HEK293T (cell line): ENCODE measurements around the gene GRM4.

Source experiments
- CTCF ChIA-PET: fragments of 350-600 bp; formaldehyde crosslinking; extraction: SDS; loops from one replicate; lab custom pipeline; 2021; ENCODE audit warnings: antibody characterized with exemption, inconsistent platforms; lab: Yijun Ruan, JAX
- POLR2A ChIA-PET: fragments of 350-600 bp; formaldehyde crosslinking; extraction: SDS; loops from one replicate; lab custom pipeline; 2020; ENCODE audit warnings: antibody characterized with exemption, inconsistent platforms; lab: Yijun Ruan, JAX
- DNase-seq: peaks from one replicate; pipeline ENCODE4 v3.0.0; 2012; ENCODE audit warnings: mixed read lengths; ENCODE audit errors: extremely low spot score
- ARNT ChIP-seq: fragments of 450-650 bp; IDR thresholded peaks from 2 replicates; pipeline ENCODE4 v1.6.1; 2017; ENCODE audit warnings: mild to moderate bottlenecking
- BHLHE40 ChIP-seq: fragments of 450-650 bp; IDR thresholded peaks from 2 replicates; pipeline ENCODE4 v1.6.1; 2016; ENCODE audit warnings: mild to moderate bottlenecking, moderate library complexity, borderline replicate concordance
- CTBP1 ChIP-seq: fragments of 450-650 bp; IDR thresholded peaks from 2 replicates; pipeline ENCODE4 v1.6.1; 2016; ENCODE audit warnings: borderline replicate concordance
- ELF4 ChIP-seq: fragments of 450-650 bp; IDR thresholded peaks from 2 replicates; pipeline ENCODE4 v1.6.1; 2017; ENCODE audit warnings: antibody characterized with exemption
- FOXA1 ChIP-seq: fragments of 450-650 bp; IDR thresholded peaks from 2 replicates; pipeline ENCODE4 v1.6.1; 2016; ENCODE audit warnings: mild to moderate bottlenecking
- FOXK2 ChIP-seq: fragments of 450-650 bp; IDR thresholded peaks from 2 replicates; pipeline ENCODE4 v1.6.1; 2016; ENCODE audit warnings: mild to moderate bottlenecking
- FOXM1 ChIP-seq: fragments of 450-650 bp; IDR thresholded peaks from 2 replicates; pipeline ENCODE4 v1.6.1; 2017; ENCODE audit warnings: mild to moderate bottlenecking, borderline replicate concordance
- HDGF ChIP-seq: fragments of 450-650 bp; IDR thresholded peaks from 2 replicates; pipeline ENCODE4 v1.6.1; 2017; ENCODE audit warnings: antibody characterized with exemption, borderline replicate concordance
- L3MBTL2 ChIP-seq: fragments of 450-650 bp; conservative IDR thresholded peaks from 2 replicates; pipeline ENCODE4 v1.6.1; 2016; ENCODE audit warnings: mild to moderate bottlenecking
- LEF1 ChIP-seq: fragments of 450-650 bp; IDR thresholded peaks from 2 replicates; pipeline ENCODE4 v1.6.1; 2017; ENCODE audit warnings: mild to moderate bottlenecking, borderline replicate concordance
- NFRKB ChIP-seq: fragments of 450-650 bp; IDR thresholded peaks from 2 replicates; pipeline ENCODE4 v1.6.1; 2016; ENCODE audit warnings: mild to moderate bottlenecking, moderate library complexity
- SP1 ChIP-seq: fragments of 450-650 bp; IDR thresholded peaks from 2 replicates; pipeline ENCODE4 v1.6.1; 2017
- SUZ12 ChIP-seq: fragments of 450-650 bp; IDR thresholded peaks from 2 replicates; pipeline ENCODE4 v1.6.1; 2016; ENCODE audit warnings: mild to moderate bottlenecking
- TARDBP ChIP-seq: fragments of 450-650 bp; IDR thresholded peaks from 2 replicates; pipeline ENCODE4 v1.6.1; 2016
- ZNF384 ChIP-seq: fragments of 450-650 bp; IDR thresholded peaks from 2 replicates; pipeline ENCODE4 v1.6.1; 2016
- TF ChIP-seq, protein P1 (sequence below): fragments of 450-650 bp; IDR thresholded peaks from 2 replicates; pipeline ENCODE4 v1.6.1; 2016

GRM4 gene

DNA sequence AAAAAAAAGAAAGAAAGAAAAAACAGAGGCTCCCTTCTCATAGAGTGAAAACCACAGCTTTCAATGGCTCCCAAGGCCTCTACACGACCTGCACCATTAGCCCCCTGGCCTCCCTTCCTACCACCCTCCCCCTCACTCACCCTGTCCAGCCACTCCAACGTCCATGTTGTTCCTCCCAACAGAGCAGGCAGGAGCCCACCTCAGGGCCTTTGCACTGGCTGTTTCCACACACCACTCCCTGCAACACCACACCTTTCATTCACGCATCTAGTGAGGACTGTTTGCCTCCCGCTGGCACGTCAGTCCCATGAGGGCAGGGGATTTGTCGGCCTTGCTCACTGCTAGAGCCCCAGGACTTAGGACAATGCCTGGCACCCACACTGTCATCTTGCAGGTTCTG is 39.5 kb downstream of the GRM4 start:
- TF ChIP-seq BHLHE40 (no peak), ARNT (no peak), SP1 (no peak), ZNF384 (no peak), HDGF (no peak), FOXM1 (no peak), NFRKB (no peak), FOXA1 (no peak), SUZ12 (no peak)
- TF ChIP-seq, protein P1, sequence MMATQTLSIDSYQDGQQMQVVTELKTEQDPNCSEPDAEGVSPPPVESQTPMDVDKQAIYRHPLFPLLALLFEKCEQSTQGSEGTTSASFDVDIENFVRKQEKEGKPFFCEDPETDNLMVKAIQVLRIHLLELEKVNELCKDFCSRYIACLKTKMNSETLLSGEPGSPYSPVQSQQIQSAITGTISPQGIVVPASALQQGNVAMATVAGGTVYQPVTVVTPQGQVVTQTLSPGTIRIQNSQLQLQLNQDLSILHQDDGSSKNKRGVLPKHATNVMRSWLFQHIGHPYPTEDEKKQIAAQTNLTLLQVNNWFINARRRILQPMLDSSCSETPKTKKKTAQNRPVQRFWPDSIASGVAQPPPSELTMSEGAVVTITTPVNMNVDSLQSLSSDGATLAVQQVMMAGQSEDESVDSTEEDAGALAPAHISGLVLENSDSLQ = no peak
- ChIA-PET CTCF (no interaction called here), POLR2A (no interaction called here)
- no peak for DNase-seq

DNA sequence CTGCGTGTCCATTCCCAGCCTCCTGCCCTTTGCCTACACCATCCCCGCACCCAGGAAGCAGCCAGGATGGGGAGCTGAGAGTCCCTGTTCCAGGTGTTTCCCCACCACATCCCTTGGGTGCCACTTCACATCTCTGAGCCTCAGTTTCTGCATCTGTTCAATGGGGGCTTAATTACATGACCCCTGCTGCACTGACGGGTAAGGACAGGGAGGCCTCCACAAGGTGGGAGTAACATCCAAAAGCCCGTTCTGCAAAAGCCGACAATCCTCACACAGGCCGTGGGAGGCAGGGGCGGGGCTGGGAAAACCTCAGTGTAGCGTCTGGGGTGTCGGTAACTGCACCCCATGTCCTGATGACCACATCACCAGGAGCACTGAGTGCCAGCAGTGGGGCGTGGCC is 41.3 kb downstream of the GRM4 start:
- POLR2A ChIA-PET = no interaction called here
- DNase-seq = no peak
- CTCF ChIA-PET = no interaction called here
- no peak for TF ChIP-seq ZNF384
- no peak for TF ChIP-seq LEF1
- no peak for TF ChIP-seq SUZ12
- TF ChIP-seq FOXA1 = no peak
- TF ChIP-seq BHLHE40 = no peak
- no peak for TF ChIP-seq L3MBTL2
- no peak for TF ChIP-seq TARDBP
- TF ChIP-seq FOXK2 = no peak
- no peak for TF ChIP-seq ELF4
- TF ChIP-seq CTBP1 = no peak

DNA sequence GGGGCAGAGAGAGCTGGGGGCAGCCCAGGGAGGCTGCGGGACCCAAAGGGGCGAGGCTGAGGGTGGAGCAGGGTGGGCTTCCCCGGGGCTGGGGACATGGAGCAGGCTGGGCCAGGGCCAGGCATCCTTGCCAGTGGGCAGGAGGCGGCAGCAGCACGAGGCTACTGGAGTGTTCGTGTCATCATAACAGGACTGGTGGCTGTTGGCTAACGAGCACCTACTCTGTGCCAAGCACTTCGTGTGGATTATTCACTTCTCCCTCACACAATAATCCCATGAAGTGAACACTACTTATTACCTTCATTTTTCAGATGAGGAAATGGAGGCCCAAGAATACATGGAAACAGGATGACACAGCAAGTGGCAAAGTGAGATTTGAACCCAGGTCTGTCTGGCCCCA is 41.7 kb downstream of the GRM4 start:
- CTCF ChIA-PET = no interaction called here
- POLR2A ChIA-PET = no interaction called here
- DNase-seq = no peak
- no peak for TF ChIP-seq L3MBTL2
- TF ChIP-seq SUZ12 = no peak
- TF ChIP-seq CTBP1 = no peak
- TF ChIP-seq FOXK2 = no peak
- no peak for TF ChIP-seq HDGF
- TF ChIP-seq ZNF384 = no peak
- TF ChIP-seq FOXA1 = no peak
- no peak for TF ChIP-seq LEF1
- no peak for TF ChIP-seq FOXM1

DNA sequence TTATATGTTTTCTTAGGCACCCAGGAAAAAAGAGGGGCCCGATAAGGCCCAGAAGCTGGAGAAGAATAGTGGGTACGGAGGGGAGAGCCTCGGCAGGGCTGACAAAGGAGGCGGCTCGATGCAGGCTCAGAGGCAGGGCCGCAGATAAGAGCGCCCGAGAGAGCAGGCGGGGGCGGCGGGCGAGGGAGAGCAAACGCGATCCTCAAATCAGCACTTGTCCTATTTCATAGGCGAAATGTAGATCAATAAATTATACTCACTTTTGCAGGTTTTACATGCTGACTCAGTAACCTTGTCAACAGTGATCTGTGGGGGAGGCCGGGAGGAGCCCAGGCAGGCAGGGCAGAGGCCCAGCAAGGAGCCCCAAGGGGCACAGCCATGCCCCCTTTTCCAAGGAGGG is 42.6 kb downstream of the GRM4 start:
- TF ChIP-seq SUZ12 = no peak
- no peak for TF ChIP-seq ARNT
- no peak for TF ChIP-seq FOXM1
- TF ChIP-seq, protein P1 = no peak
- no peak for TF ChIP-seq ELF4
- no peak for DNase-seq
- POLR2A ChIA-PET = no interaction called here
- CTCF ChIA-PET = interaction anchor here (0.8 kb wide), 1 partner anchor 9 kb away, joined by 3 read pairs; no protein-coding TSS in a partner anchor

DNA sequence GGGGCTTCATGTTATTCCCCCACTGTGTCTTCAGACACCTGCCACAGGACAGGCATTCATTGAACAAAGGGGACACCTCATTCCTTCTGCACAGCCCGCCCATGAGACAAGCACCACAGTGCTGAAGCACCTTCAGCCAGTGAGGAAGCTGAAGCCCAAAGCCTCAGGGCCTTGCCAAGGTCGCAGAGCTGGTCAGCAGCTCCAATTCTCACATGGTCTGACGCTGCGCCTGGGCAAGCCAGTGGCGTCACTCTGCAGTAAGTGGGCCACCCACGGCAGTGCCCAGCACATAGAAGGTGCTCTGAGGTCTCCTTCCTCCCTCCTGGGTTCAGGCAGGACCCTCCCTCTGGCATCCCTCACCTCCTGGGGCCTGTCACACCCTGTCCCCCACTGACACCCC is 43.2 kb downstream of the GRM4 start:
- ChIA-PET CTCF (interaction anchor here (0.6 to 0.8 kb wide), 2 partner anchors 9 to 1202 kb away, joined by 3 read pairs; no protein-coding TSS in a partner anchor), POLR2A (no interaction called here)
- no peak for DNase-seq
- TF ChIP-seq L3MBTL2 = no peak
- no peak for TF ChIP-seq SP1
- TF ChIP-seq, protein P1 = no peak
- TF ChIP-seq BHLHE40 = no peak
- no peak for TF ChIP-seq TARDBP
- no peak for TF ChIP-seq ARNT
- TF ChIP-seq SUZ12 = no peak
- TF ChIP-seq NFRKB = no peak
- TF ChIP-seq CTBP1 = no peak
- TF ChIP-seq HDGF = no peak

DNA sequence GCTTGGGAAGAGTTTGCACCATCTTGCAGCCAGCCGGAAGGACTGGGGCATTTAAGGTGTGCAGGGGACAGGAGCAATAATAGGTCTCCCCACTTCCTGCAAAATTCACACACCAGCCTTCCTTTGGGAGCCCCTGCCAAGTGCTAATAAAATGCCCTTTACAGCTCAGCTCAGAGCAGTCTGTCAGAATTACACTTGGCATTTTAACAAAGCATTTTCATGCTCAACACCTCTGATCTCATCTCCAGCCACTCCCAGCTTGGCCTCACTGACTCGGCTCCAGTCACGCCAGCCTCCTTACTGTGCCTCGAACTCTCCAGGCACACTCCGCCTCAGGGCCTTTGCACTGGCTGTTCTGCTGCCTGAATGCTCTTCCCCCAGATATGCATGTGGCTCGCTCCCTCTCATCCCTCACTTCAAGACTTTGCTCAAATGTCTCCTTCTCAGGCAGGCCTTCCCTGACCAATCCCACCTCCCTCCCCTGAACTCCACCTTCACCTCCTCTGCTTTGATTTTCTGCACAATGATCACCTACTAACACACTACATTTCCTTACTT is 43.7 kb downstream of the GRM4 start:
- ChIA-PET CTCF (interaction anchor here (0.6 kb wide), 1 partner anchor 1203 kb away, joined by 3 read pairs; no protein-coding TSS in a partner anchor), POLR2A (no interaction called here)
- TF ChIP-seq HDGF (no peak), L3MBTL2 (no peak), NFRKB (no peak), BHLHE40 (no peak), TARDBP (no peak)
- no peak for DNase-seq

DNA sequence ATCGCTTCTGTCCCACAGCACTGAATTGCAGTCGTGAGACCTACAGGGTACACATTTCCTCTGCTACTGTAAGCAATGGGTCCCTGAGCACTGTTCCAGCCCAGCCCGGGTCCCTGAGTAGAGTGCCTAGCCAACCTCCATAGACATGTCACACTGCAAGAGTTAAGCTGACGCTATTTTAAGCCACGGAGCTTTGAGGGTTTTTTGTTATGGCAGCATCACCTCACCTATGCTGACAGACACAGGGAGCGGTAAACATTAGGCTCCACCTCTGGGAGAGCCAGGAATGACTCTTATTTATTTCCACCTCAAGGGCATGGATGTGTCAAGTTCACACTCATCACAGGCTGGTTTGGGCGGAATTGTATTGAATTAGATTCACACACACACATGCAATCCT is 45.1 kb downstream of the GRM4 start:
- no peak for TF ChIP-seq CTBP1
- no peak for TF ChIP-seq LEF1
- no peak for TF ChIP-seq ZNF384
- POLR2A ChIA-PET = no interaction called here
- CTCF ChIA-PET = interaction anchor here (1.2 kb wide), 1 partner anchor 46 kb away, joined by 6 read pairs; no protein-coding TSS in a partner anchor
- no peak for DNase-seq
